Hepatocyte (in vitro differentiated cells): ENCODE data around the gene HBD.

Experiments
- EZH2 ChIP-seq: fragments of 200-600 bp; sonication (generic); IDR thresholded peaks from 2 replicates; pipeline ENCODE4 v1.6.1; 2016; ENCODE audit warnings: antibody characterized with exemption, mild to moderate bottlenecking, borderline replicate concordance
- EZH2phosphoT487 ChIP-seq: fragments of 200-600 bp; sonication (generic); IDR thresholded peaks from one replicate; pipeline ENCODE4 v1.6.1; 2018; ENCODE audit warnings: antibody characterized with exemption, mild to moderate bottlenecking, low read depth, moderate library complexity; ENCODE audit not compliant: unreplicated experiment, severe bottlenecking
- TF ChIP-seq, protein P1 (sequence below): fragments of 200-600 bp; sonication (generic); IDR thresholded peaks from 2 replicates; pipeline ENCODE4 v1.5.1; 2016; ENCODE audit warnings: antibody characterized with exemption, mild to moderate bottlenecking; ENCODE audit not compliant: poor library complexity

DNA sequence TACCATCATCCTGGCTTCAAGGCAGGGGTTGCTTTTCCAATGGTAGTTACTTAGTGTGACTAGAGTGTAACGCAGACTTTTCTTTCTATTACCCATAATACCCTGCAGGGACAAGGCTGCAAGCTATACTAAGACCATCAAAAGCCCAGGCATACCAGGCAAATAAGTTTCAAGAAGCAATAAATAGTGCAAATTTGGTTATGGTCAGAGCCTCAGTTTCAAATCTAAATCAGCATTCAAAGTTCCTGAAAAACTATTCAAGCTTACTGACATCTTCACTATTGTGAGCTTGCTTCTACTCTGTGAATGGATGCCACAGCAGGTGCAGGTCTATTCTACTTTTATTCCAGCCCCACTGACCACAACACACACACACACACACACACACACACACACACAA, 4.9 kb downstream of the HBD start:
- TF ChIP-seq, protein P1, sequence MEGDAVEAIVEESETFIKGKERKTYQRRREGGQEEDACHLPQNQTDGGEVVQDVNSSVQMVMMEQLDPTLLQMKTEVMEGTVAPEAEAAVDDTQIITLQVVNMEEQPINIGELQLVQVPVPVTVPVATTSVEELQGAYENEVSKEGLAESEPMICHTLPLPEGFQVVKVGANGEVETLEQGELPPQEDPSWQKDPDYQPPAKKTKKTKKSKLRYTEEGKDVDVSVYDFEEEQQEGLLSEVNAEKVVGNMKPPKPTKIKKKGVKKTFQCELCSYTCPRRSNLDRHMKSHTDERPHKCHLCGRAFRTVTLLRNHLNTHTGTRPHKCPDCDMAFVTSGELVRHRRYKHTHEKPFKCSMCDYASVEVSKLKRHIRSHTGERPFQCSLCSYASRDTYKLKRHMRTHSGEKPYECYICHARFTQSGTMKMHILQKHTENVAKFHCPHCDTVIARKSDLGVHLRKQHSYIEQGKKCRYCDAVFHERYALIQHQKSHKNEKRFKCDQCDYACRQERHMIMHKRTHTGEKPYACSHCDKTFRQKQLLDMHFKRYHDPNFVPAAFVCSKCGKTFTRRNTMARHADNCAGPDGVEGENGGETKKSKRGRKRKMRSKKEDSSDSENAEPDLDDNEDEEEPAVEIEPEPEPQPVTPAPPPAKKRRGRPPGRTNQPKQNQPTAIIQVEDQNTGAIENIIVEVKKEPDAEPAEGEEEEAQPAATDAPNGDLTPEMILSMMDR, result no peak
- TF ChIP-seq EZH2, result no peak
- no peak for TF ChIP-seq EZH2phosphoT487
